CD4-positive, alpha-beta memory T cell (primary cell): Measurements from ENCODE around the gene LDLRAD4. TPM values are rescaled to one million over a fixed set of nuclear protein-coding genes. Genes with fewer than 3 reads are reported as not detected.

Source experiments
- CTCF ChIA-PET: fragments of 350-600 bp; sonication (Branson Sonifier 250); formaldehyde crosslinking; loops from one replicate; lab custom pipeline; 2021; ENCODE audit warnings: inconsistent platforms; ENCODE audit not compliant: partially characterized antibody; lab: Charles Lee
- POLR2A ChIA-PET: fragments of 350-600 bp; sonication (Branson Sonifier 250); formaldehyde crosslinking; loops from one replicate; lab custom pipeline; 2021; ENCODE audit not compliant: partially characterized antibody; lab: Charles Lee
- DNase-seq, 5 donors: peaks; one replicate each; pipeline versions ENCODE4 v3.0.0 to v3.0.0-alpha.2; 2020 to 2022; ENCODE audit warnings: mixed read lengths in 1 of 5
- H3K27ac ChIP-seq: one replicate; pipeline ENCODE4 v1.7.0; 2013; ENCODE audit warnings: low read depth, low read length
- H3K27me3 ChIP-seq: 2 replicates; pipeline ENCODE4 v1.7.0; 2013; ENCODE audit warnings: mild to moderate bottlenecking, low read length, moderate library complexity; ENCODE audit not compliant: insufficient read depth
- H3K36me3 ChIP-seq: 2 replicates; pipeline ENCODE4 v1.7.0; 2013; ENCODE audit warnings: mild to moderate bottlenecking, low read length, moderate library complexity; ENCODE audit not compliant: insufficient read depth
- H3K4me1 ChIP-seq: 2 replicates; pipeline ENCODE4 v1.7.0; 2013; ENCODE audit warnings: mild to moderate bottlenecking, low read length, moderate library complexity; ENCODE audit not compliant: insufficient read depth
- H3K4me3 ChIP-seq, 2 donors: one replicate each; pipeline ENCODE4 v1.7.0; 2013; ENCODE audit warnings: low read length in 2 of 2, mild to moderate bottlenecking in 1 of 2
- H3K9me3 ChIP-seq, 2 donors: one replicate each; pipeline ENCODE4 v1.7.0; 2013; ENCODE audit warnings: low read length in 2 of 2, control low read depth in 1 of 2; ENCODE audit not compliant: control insufficient read depth in 1 of 2
- H3K27ac Mint-ChIP-seq, 7 donors: one replicate each; pipeline ENCODE4 v1.8.0; 2020 to 2021; ENCODE audit warnings: mixed read lengths in 7 of 7, mild to moderate bottlenecking in 6 of 7, inconsistent platforms in 3 of 7, moderate library complexity in 3 of 7
- H3K27me3 Mint-ChIP-seq, 2 donors: one replicate each; pipeline ENCODE4 v1.8.0; 2020 to 2021; ENCODE audit warnings: mixed read lengths in 2 of 2
- H3K36me3 Mint-ChIP-seq, 2 donors: one replicate each; pipeline ENCODE4 v1.8.0; 2020 to 2021; ENCODE audit warnings: mixed read lengths in 2 of 2, inconsistent platforms in 1 of 2, mild to moderate bottlenecking in 1 of 2
- H3K4me1 Mint-ChIP-seq, 4 donors: one replicate each; pipeline ENCODE4 v1.8.0; 2020 to 2021; ENCODE audit warnings: mixed read lengths in 4 of 4, mild to moderate bottlenecking in 1 of 4
- H3K4me3 Mint-ChIP-seq, 8 donors: one replicate each; pipeline ENCODE4 v1.8.0; 2020 to 2021; ENCODE audit warnings: mixed read lengths in 8 of 8, mild to moderate bottlenecking in 7 of 8, moderate library complexity in 6 of 8, inconsistent platforms in 3 of 8
- H3K9me3 Mint-ChIP-seq, 8 donors: one replicate each; pipeline ENCODE4 v1.8.0; 2020 to 2021; ENCODE audit warnings: mixed read lengths in 8 of 8, mild to moderate bottlenecking in 5 of 8, inconsistent platforms in 3 of 8, moderate library complexity in 1 of 8
- intact Hi-C: fragments of 100-400 bp; cut with micrococcal nuclease; formaldehyde crosslinking; loops from one replicate; pipeline ENCODE4 v1.15.1; 2023
- polyA plus RNA-seq, 2 donors: library from polyadenylated mRNA; unstranded; fragments of 300-500 nt; fragmentation: Illumina TruSeq; gene quantifications; one replicate each; pipeline ENCODE4 v1.2.3, GENCODE V29; 2021
- total RNA-seq, 2 experiments: library from RNA; stranded (reverse); gene quantifications; one replicate each; pipeline ENCODE4 v1.2.3, GENCODE V29; 2021

LDLRAD4 gene
- total and polyA plus RNA-seq, 4 experiments from 2014 or later = 17.4 to 63.0 (median 36.6) TPM

DNA sequence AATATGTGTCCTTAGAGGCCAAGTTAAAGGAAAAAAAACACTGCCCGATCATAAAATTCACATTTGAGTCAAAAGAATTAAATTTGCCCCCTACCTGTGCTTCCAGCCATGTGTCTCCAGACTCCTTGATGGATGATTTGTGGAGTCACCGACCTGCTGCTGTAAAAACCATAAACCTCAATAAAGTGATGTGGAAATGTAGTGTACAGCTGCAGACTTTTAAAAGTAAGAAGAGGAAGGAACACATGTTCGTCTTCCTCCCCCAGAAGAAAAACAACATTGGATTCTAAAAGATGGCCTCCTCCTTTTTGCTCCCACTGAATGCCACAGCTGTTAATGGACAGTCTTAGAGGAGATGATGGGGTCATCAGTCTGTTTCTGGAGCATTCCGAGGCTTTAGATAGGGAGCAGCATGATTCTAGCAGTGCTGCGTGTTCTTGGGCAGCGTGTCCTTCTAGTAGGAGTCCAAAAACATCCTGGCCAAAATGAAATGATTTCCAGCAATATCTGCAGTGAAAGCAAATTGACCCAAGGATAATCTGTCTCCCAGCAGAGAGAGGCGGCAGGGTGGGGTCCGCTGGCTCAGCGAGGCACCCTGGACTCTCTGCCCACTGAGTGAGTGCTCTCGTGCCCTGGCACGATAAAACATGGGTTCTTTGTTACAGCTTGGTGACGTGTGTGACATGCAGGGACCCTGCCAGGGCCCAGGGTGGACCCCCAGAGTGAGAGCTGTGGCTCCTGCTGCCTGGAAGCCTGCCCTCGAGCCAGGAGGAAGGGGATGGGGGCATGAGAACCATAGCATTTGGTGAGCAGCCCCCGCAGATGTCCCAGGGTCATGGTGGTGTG, 311.7 kb downstream of the LDLRAD4 start:
- no peak overlapping the region for H3K27ac ChIP-seq
- H3K4me3 ChIP-seq = no peak overlapping the region
- no peaks in the 10 kb centered on the region for H3K27me3 ChIP-seq
- H3K36me3 ChIP-seq = no peaks in the 10 kb centered on the region
- ChIA-PET CTCF (interaction anchor here (0.8 to 4.8 kb wide), 4 partner anchors 12 to 315 kb away, joined by 3 to 46 read pairs (median 5); no protein-coding TSS in a partner anchor), POLR2A (interaction anchor here (1.5 kb wide), 1 partner anchor 312 kb away, joined by 3 read pairs; the partner anchor contains the start of gene LDLRAD4)
- peaks cover 7 to 10% of the 10 kb centered on the region in 2 donors for H3K36me3 Mint-ChIP-seq
- peak overlapping the region in 1 of 7 donors; percentile 63 for H3K27ac Mint-ChIP-seq
- intact Hi-C loops = no loop called here
- no peaks in the 10 kb centered on the region for H3K9me3 ChIP-seq
- H3K27me3 Mint-ChIP-seq = no peaks in the 10 kb centered on the region
- H3K4me1 Mint-ChIP-seq = peaks cover 13 to 35% (median 17%) of the 10 kb centered on the region in 4 donors
- no peak for DNase-seq
- H3K4me1 ChIP-seq = no peaks in the 10 kb centered on the region
- no peak overlapping the region for H3K4me3 Mint-ChIP-seq
- H3K9me3 Mint-ChIP-seq = no peaks in the 10 kb centered on the region

DNA sequence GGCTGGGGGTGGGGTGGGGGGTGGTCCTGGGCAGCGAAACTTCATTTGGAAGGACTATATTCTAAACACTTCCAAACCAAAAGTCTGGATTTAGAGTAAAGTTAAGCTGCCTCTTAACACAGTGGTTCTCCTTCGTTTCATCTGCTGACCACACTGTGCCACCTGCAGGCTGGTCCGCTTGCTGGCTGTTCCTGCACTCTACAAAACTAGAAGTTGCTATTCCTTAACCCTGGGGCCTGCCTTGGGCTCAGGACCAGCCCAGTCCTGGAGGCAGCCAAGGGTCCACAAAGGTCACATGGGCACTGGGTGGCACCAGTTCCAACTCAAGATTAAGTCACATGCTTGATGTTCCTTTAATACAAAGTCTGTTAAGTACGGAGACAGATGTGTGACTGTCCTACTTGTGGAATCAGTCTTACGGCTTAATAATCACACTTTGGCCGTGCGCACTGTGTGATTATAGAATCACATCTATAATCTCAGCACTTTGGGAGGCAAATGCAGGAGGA, 312.4 kb downstream of the LDLRAD4 start:
- peak in 1 of 5 donors; percentile 11 for DNase-seq
- CTCF ChIA-PET = interaction anchor here (0.8 to 4.8 kb wide), 2 partner anchors 15 to 316 kb away, joined by 3 to 46 read pairs; no protein-coding TSS in a partner anchor
- Mint-ChIP-seq H3K4me3 (no peak overlapping the region), H3K27me3 (no peaks in the 10 kb centered on the region), H3K27ac (peak overlapping the region in 1 of 7 donors; percentile 76), H3K36me3 (peaks cover 7 to 10% of the 10 kb centered on the region in 2 donors), H3K9me3 (no peaks in the 10 kb centered on the region), H3K4me1 (peaks cover 14 to 35% (median 18%) of the 10 kb centered on the region in 4 donors)
- intact Hi-C loops = loop anchor here (1.0 kb wide), 1 partner anchor 315 kb away; no protein-coding TSS in a partner anchor
- Histone ChIP-seq H3K4me3 (no peak overlapping the region), H3K27me3 (no peaks in the 10 kb centered on the region), H3K36me3 (no peaks in the 10 kb centered on the region), H3K4me1 (no peaks in the 10 kb centered on the region), H3K9me3 (no peaks in the 10 kb centered on the region), H3K27ac (no peak overlapping the region)
- POLR2A ChIA-PET = interaction anchor here (0.6 to 1.5 kb wide), 2 partner anchors 312 to 532 kb away, joined by 3 read pairs; partner anchors contain the start of gene LDLRAD4

DNA sequence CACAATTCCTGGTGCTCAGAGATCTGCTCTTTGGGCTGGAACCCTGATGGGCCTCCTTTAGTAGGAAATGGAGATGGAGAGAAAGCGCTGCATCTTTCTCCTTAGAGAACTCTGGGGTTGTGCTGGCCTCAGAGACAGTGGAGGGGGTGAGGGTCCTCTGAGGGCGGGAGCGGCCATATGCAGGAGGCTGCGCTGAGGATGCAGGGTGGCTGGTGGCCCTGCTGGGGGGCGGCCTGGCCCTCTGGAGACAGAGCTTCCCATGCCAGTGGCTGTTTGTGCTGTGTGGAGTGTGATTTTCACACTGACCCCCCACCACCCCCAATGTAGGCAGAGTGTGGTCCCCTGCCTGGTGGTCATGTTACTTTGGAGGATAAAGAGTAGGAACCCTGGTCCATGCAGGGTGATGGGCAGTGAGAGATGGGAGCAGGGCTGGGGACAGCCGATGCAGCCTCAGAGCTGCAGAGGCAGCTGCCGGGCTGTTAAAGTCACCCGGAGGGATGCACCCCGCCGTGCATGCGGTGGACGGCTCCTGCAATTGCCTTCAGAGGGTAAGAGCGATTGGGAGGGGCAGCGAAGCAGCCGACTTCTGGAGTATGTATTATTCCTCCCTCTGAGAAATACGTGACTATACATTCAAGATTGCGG, 313.2 kb downstream of the LDLRAD4 start:
- no peak overlapping the region for H3K27ac ChIP-seq
- Mint-ChIP-seq H3K4me3 (no peak overlapping the region), H3K36me3 (peaks cover 6 to 9% of the 10 kb centered on the region in 2 donors), H3K27me3 (no peaks in the 10 kb centered on the region), H3K4me1 (peaks cover 17 to 30% (median 18%) of the 10 kb centered on the region in 4 donors), H3K9me3 (no peaks in the 10 kb centered on the region), H3K27ac (peak overlapping the region in 1 of 7 donors; percentile 21)
- DNase-seq = no peak
- H3K4me3 ChIP-seq = no peak overlapping the region
- H3K4me1 ChIP-seq = no peaks in the 10 kb centered on the region
- H3K36me3 ChIP-seq = no peaks in the 10 kb centered on the region
- no peaks in the 10 kb centered on the region for H3K27me3 ChIP-seq
- H3K9me3 ChIP-seq = no peaks in the 10 kb centered on the region
- ChIA-PET POLR2A (no interaction called here), CTCF (interaction anchor here (4.8 kb wide), 1 partner anchor 317 kb away, joined by 46 read pairs; no protein-coding TSS in a partner anchor)
- intact Hi-C loops = loop anchor here (1.0 kb wide), 1 partner anchor 316 kb away; no protein-coding TSS in a partner anchor

DNA sequence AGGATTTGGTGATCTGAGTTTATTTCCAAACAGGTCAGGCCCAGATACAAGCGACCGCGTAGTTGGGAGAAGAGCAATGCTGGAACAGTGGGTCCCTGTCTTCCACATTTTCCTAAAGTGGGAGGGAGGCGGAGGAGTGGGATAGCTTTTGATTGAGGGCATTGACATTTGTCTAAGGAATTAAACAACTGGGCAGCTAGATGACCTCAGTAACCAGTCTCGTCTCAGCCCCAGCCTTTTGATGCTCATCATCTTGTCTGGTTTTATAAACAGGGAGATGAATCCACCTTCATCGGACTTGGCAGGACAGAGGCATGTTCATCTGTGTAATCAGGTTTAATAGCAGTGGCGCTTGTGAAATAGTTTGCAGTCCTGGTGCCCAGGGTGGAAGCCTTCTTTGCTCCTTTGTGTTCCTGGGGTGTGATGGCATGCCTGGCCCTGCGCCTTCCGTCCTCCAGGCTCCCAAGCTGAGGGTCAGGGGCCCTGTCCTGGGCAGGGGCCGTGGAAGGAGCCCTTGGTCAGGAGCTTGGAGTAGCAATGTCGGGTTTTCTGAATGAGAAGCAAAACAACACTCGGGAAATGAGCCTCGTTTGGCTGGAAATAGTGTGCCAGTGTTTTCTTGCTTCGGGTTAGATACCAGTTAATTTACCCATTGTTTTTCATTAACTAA, 314.0 kb downstream of the LDLRAD4 start:
- no peak overlapping the region for H3K4me3 ChIP-seq
- Mint-ChIP-seq H3K4me1 (peaks cover 19 to 33% (median 21%) of the 10 kb centered on the region in 4 donors), H3K4me3 (no peak overlapping the region), H3K9me3 (no peaks in the 10 kb centered on the region), H3K36me3 (peaks cover 3% of the 10 kb centered on the region in 2 donors), H3K27ac (no peak overlapping the region), H3K27me3 (no peaks in the 10 kb centered on the region)
- DNase-seq = no peak
- H3K9me3 ChIP-seq = no peaks in the 10 kb centered on the region
- no peaks in the 10 kb centered on the region for H3K36me3 ChIP-seq
- no peak overlapping the region for H3K27ac ChIP-seq
- ChIA-PET CTCF (interaction anchor here (4.8 kb wide), 1 partner anchor 318 kb away, joined by 46 read pairs; no protein-coding TSS in a partner anchor), POLR2A (no interaction called here)
- H3K4me1 ChIP-seq = peaks cover 7% of the 10 kb centered on the region
- intact Hi-C loops = no loop called here
- no peaks in the 10 kb centered on the region for H3K27me3 ChIP-seq

DNA sequence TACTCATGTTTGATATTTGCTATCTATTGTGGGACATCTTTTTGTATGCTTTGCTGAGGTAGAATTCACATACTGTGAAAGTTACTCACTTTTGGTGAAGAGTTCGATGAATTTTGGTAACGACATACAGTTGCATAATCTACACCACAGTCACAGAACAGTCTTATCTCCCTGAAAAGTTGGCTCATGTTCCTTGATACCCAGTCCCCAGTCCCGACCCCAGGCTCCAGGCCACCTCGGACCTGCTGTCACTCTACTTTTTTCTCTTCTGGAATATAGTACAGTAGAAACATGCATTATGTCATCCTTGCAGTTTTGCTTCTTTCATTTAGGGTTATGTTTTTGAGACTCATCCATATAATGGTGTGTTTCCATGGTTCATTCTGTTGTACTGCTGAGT, 316.1 kb downstream of the LDLRAD4 start:
- Mint-ChIP-seq H3K9me3 (no peaks in the 10 kb centered on the region), H3K36me3 (no peaks in the 10 kb centered on the region), H3K4me3 (peak overlapping the region in 1 of 8 donors; percentile 7), H3K27ac (peak overlapping the region in 1 of 7 donors; percentile 6), H3K27me3 (no peaks in the 10 kb centered on the region), H3K4me1 (peaks cover 26 to 52% (median 38%) of the 10 kb centered on the region in 4 donors)
- intact Hi-C loops = no loop called here
- CTCF ChIA-PET = interaction anchor here (1.6 kb wide), 1 partner anchor 318 kb away, joined by 6 read pairs; no protein-coding TSS in a partner anchor
- Histone ChIP-seq H3K4me1 (peaks cover 20% of the 10 kb centered on the region), H3K27ac (no peak overlapping the region), H3K27me3 (no peaks in the 10 kb centered on the region), H3K36me3 (no peaks in the 10 kb centered on the region), H3K9me3 (no peaks in the 10 kb centered on the region), H3K4me3 (no peak overlapping the region)
- POLR2A ChIA-PET = no interaction called here
- no peak for DNase-seq

DNA sequence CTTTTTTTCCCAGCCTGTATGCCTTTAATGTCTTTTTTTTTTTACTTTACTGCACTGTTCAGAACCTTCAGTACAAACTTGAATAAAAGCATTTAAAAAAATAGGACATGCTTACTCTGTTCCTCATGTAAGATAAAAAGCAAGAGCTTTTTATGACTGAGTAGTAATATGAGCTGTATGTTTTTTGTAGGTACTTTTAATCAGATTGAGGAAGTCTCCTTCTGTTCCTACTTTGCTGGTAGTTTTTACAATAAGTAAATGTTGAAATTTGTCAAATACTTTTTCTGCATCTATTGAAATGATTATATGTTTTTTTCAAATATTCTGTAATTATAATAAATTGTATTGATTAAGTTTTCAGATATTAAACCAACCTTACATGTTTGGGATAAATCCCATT, 318.0 kb downstream of the LDLRAD4 start:
- Mint-ChIP-seq H3K36me3 (peaks cover 1 to 4% of the 10 kb centered on the region in 2 donors), H3K27ac (no peak overlapping the region), H3K9me3 (no peaks in the 10 kb centered on the region), H3K4me3 (no peak overlapping the region), H3K4me1 (peaks cover 31 to 64% (median 49%) of the 10 kb centered on the region in 4 donors), H3K27me3 (no peaks in the 10 kb centered on the region)
- Histone ChIP-seq H3K27me3 (no peaks in the 10 kb centered on the region), H3K4me1 (peaks cover 34% of the 10 kb centered on the region), H3K36me3 (no peaks in the 10 kb centered on the region), H3K27ac (no peak overlapping the region), H3K4me3 (no peak overlapping the region), H3K9me3 (no peaks in the 10 kb centered on the region)
- POLR2A ChIA-PET = no interaction called here
- intact Hi-C loops = no loop called here
- no peak for DNase-seq
- CTCF ChIA-PET = interaction anchor here (1.6 kb wide), 1 partner anchor 321 kb away, joined by 7 read pairs; no protein-coding TSS in a partner anchor
